Right cardiac atrium (tissue), 5 donors: Measurements from ENCODE around the gene PDIA5. TPM values are rescaled to one million over a fixed set of nuclear protein-coding genes. Genes with fewer than 3 reads are reported as not detected.

ENCODE experiments used
- ATAC-seq, 2 donors: fragments of 200-7000 bp; cut with Tn5 transposase; one replicate each; pipeline versions ENCODE4 v1.8.0 to v1.9.1; 2020; ENCODE audit warnings: moderate library complexity in 2 of 2, mild to moderate bottlenecking in 1 of 2
- DNase-seq, 3 donors: peaks; one replicate each; pipeline ENCODE4 v3.0.0-alpha.2; 2020
- H3K27ac ChIP-seq: one replicate; pipeline ENCODE4 v1.5.1; 2013; ENCODE audit warnings: mild to moderate bottlenecking, low read length, control low read depth, moderate library complexity
- H3K27me3 ChIP-seq: one replicate; pipeline ENCODE4 v1.6.1; 2013; ENCODE audit not compliant: control insufficient read depth, insufficient read depth
- H3K4me1 ChIP-seq: one replicate; pipeline ENCODE4 v1.6.1; 2013; ENCODE audit warnings: low read length; ENCODE audit not compliant: control insufficient read depth, insufficient read depth
- H3K4me3 ChIP-seq: one replicate; pipeline ENCODE4 v1.5.1; 2013; ENCODE audit warnings: low read length, control low read depth
- H3K9me3 ChIP-seq: one replicate; pipeline ENCODE4 v1.6.1; 2013; ENCODE audit warnings: low read length; ENCODE audit not compliant: control insufficient read depth
- WGBS: extraction: QIAGEN DNeasy Blood & Tissue Kit; methylation state at CpG from one replicate; pipeline ENCODE4 v1.1.7; 2013; 5-methylcytosine and 5-hydroxymethylcytosine counted together
- intact Hi-C, 4 donors: fragments of 100-400 bp; cut with DNase I; formaldehyde crosslinking; loops; one replicate each; pipeline versions ENCODE4 v1.11.0 to v1.14.0; 2022 to 2023
- polyA plus RNA-seq: library from polyadenylated mRNA; stranded (reverse); fragments of 200-250 nt; gene quantifications from one replicate; pipeline ENCODE4 v1.2.3, GENCODE V29; 2013
- total RNA-seq, 4 donors: library from RNA; stranded (reverse); fragmentation: NEBNext Ultra II Directional; extraction: Animal tissue kit (Norgen Biotek cat#: 25700); gene quantifications; one replicate each; pipeline ENCODE4 v1.2.1, GENCODE V29; 2021
- donor health status: healthy with polysubstance abuse.
- donor health status: DM: no; HTN: yes; CAD: no.
- donor health status: DM: no; HTN: no; CAD: no.
- donor health status: DM: no; HTN: yes; CAD: no; lungs with severe emphysema.
- donor health status: DM: yes; HTN: yes; CAD: no.

PDIA5 gene
- total and polyA plus RNA-seq, 5 donors, result 8.3 to 11.1 (median 9.7) TPM

DNA sequence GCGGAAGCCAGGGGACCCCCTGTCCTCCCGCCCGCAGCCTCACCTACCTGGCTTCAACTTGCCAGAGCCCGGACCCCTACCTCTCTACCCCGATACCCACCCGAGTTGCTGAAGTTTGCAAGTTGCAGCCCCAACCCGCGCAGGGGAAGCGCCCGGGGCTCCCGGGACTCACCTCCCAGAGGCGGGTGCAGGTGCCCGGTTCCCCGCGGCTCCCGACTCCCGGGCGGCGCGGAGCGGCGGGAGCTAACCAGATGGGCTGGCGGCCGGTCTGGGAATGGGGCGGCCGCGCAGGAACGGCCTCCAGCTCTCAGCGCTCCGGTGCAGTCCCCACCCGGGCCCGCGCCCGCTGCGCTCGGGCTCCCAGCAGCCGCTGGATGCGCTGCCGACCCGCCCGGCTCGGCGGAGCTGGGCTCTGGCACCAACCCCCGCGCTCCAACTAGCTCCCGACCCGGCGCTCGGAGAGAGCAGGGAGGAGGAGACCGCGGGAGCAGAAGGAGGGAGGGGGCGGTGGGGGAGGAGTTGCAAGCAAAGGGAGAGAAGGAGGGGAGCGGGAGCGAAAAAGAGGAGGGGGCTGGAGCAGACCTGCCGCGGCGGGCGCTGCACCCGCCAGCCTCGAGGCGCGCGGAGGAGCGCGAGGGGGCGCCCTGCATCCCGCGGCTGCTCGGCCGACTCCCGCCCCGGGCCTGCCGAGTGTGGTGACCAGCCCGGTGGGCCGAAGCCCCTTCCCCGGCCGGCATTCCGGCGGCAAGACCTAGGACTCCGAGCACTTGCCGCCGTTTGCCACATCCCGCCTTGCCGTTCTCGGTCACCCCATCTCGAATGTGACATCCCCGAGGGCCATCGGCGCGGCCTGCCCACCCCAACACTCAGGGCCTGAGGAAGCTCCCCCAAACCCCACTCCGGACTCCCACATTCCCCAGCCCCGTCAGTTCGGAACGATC, 39.3 kb upstream of the PDIA5 start, which contains the start of gene SEMA5B:
Gene SEMA5B, minus strand, starts transcription at position 472 of the 941 bp plus-strand sequence. CDS start 66,500 bp downstream, outside the sequence.
- under 1% methylated on average over 94 of the region's 94 CpGs for WGBS
- no peak within 1 kb of the TSS for H3K27ac ChIP-seq
- DNase-seq (peak; percentile 36 to 77 (median 70)), ATAC-seq (peak; percentile 69 to 73)
- H3K4me3 ChIP-seq, result peak within 1 kb of the TSS; percentile 74
- intact Hi-C loops, result loop anchor here (2.0 to 5.0 kb wide), 2 partner anchors 85 kb away; no protein-coding TSS in a partner anchor
- H3K4me1 ChIP-seq, result peaks cover 2% of the 10 kb centered on the region
- no peaks in the 10 kb centered on the region for H3K27me3 ChIP-seq
- H3K9me3 ChIP-seq, result no peaks in the 10 kb centered on the region

DNA sequence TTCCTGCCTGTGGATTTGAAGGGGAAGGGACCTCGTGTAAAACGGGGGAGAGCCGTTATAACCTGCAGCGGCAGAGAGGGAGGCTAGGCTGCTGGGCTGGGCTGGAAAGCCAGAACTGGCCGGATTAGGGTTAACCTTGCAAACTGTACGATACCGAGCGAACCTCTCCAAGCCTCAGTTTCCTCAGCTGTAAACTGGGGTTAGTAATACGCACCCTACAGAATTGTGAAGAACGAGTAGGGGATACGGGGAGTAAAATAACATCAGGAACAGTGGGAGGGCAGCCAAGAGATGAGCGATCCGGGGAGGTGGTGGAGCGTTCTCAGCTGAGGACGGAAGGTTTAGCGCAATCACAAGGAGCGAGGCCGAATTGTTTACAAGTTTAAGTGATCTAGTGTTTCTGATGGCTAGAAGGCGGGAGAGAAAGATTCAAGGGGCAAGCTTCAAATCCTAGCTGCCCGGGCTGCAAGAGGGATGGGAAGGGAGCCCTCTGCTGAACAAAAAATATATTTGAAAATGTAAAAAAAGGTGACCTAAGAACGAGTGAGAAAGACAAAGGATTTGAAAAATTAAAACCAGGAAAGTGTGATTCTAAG, 38.5 kb upstream of the PDIA5 start:
- Histone ChIP-seq H3K9me3 (no peaks in the 10 kb centered on the region), H3K4me1 (peaks cover 2% of the 10 kb centered on the region), H3K27ac (no peak overlapping the region), H3K27me3 (no peaks in the 10 kb centered on the region), H3K4me3 (peak overlapping the region; percentile 74)
- DNase-seq (peak in 2 of 3 donors; percentile 27 to 52), ATAC-seq (peak; percentile 44 to 63)
- intact Hi-C loops, result loop anchor here (2.0 to 5.0 kb wide), 2 partner anchors 86 kb away; no protein-coding TSS in a partner anchor
- 2% methylated on average over 21 of the region's 21 CpGs for WGBS

DNA sequence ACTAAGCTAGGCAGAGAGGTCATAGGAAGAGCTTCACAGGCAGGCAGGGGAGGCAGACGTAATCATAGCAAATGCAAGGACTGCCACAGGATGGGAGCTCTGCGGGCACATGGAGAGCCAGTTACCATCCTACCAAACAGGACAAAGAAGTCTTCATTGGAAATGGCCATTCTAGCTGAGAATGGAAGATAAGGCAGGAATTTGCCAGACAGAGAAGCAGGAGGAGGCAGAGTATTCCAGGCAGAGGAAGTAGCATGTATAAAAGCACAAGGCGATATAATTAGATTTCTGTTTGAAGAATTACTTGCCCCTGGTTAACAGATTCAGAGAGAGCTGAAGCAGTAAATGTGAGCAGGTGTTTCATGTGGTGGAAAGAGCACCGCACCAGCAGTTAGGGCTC, 35.8 kb upstream of the PDIA5 start:
- Histone ChIP-seq H3K4me3 (no peak overlapping the region), H3K4me1 (peaks cover 2% of the 10 kb centered on the region), H3K9me3 (no peaks in the 10 kb centered on the region), H3K27ac (no peak overlapping the region), H3K27me3 (no peaks in the 10 kb centered on the region)
- WGBS, result 62% methylated on average over 4 of the region's 4 CpGs
- ATAC-seq (no peak), DNase-seq (no peak)
- intact Hi-C loops, result loop anchor here in 2 of 4 donors (10.0 kb wide), 2 partner anchors 224 to 234 kb away; no protein-coding TSS in a partner anchor

DNA sequence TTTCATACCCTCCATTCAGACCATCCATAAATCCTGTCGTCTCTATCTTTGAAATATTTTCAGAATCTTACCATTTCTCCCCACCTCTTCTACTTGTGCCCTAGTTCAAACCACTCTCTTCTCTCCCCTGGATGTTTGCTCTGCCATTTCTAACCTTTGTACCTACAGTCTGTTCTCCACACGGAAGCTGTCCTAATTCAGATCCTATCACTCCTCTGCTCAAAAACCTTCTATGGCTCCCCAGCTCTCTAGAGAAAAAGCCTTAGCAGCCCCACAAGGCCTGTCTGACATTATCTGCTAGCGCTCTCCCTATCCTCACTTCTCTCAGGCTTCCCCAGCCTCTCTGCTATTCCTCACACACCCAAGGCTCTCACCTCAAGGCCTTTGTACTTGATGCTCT, 34.8 kb upstream of the PDIA5 start:
- intact Hi-C loops, result loop anchor here in 2 of 4 donors (10.0 kb wide), 2 partner anchors 223 to 233 kb away; no protein-coding TSS in a partner anchor
- ATAC-seq, result no peak
- Histone ChIP-seq H3K9me3 (no peaks in the 10 kb centered on the region), H3K27ac (no peak overlapping the region), H3K4me3 (no peak overlapping the region), H3K4me1 (peaks cover 2% of the 10 kb centered on the region), H3K27me3 (no peaks in the 10 kb centered on the region)
- DNase-seq, result no peak
- 88% methylated on average over 3 of the region's 3 CpGs for WGBS

DNA sequence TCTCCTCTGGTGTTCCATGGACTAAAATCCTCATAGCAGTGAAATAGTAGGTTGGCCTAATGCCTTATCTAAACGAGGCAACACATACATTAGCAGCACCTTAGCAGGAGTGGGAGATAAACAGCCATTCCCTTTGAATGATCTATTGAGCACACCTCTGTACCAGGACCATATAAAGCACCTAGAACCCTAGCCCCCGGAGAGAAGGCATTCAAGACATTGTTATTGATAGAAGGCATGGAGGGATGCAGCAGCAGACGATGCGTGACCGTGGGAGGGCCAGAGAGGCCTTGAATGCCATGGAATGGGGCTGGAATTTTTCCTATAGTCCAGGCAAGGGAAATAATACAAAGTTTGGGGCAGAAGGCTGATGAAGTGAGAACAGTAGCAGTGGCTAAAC, 32.7 kb upstream of the PDIA5 start:
- intact Hi-C loops, result loop anchor here in 2 of 4 donors (10.0 kb wide), 2 partner anchors 221 to 231 kb away; no protein-coding TSS in a partner anchor
- Histone ChIP-seq H3K27ac (no peak overlapping the region), H3K4me3 (no peak overlapping the region), H3K27me3 (no peaks in the 10 kb centered on the region), H3K4me1 (no peaks in the 10 kb centered on the region), H3K9me3 (no peaks in the 10 kb centered on the region)
- no peak for DNase-seq
- ATAC-seq, result no peak
- WGBS, result 86% methylated on average over 5 of the region's 5 CpGs

DNA sequence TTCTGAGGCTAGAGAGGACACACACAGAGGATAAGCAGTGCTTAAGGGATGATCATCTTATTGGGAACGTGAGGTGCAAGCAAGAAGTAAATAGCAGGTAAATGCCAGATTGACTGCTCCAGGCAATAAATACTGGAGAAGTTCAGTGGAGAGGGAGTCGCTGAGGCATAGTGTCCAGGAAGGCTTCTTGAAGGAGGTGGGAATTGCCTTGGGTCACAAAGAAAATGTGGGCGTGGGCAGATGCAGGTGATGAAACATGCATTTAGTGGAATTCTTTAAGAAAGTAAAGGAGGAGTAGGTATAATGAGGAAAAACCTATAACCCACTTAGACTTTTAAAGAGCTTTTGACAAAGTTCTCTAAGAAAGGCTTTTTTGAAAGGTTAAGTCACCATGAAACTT, 31.8 kb upstream of the PDIA5 start:
- intact Hi-C loops, result loop anchor here in 2 of 4 donors (10.0 kb wide), 2 partner anchors 220 to 230 kb away; no protein-coding TSS in a partner anchor
- no peak for DNase-seq
- no peaks in the 10 kb centered on the region for H3K4me1 ChIP-seq
- no peaks in the 10 kb centered on the region for H3K27me3 ChIP-seq
- H3K27ac ChIP-seq, result no peak overlapping the region
- ATAC-seq, result no peak
- H3K4me3 ChIP-seq, result no peak overlapping the region
- WGBS, result 93% methylated on average over 3 of the region's 3 CpGs
- H3K9me3 ChIP-seq, result no peaks in the 10 kb centered on the region

DNA sequence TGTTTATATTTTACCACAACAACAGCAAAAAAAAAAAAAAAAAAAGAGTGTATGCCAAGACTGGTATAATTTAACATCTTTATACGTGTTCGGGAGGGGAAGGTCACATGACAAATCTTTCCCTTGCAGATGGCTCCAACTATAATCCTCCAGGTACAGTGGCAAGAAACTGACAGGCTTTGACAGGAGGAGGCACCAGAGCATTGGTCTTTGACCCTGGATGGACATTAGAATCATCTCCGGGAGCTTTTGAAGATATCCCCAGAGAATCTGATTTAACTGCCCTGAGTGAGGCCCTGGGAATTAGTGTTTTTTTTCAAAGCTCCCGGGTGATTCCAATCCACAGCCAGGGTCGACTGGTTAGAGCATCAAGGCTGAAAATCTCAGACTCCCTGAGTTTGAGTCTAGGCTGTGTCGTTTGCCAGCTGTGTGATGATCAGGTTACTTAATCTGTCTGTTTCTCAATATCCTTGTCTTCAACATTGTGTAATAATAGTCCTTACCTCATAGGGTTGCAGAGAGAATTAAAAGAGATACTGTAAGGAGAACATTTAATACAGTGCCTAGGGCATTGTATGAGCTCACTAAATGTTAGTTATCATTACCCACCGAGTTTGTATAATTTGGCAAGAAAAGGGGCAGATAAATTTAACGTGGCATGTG, 30.3 kb upstream of the PDIA5 start:
- no peak overlapping the region for H3K4me3 ChIP-seq
- intact Hi-C loops, result loop anchor here in 2 of 4 donors (10.0 kb wide), 2 partner anchors 218 to 228 kb away; no protein-coding TSS in a partner anchor
- no peaks in the 10 kb centered on the region for H3K9me3 ChIP-seq
- WGBS, result 50% methylated on average over 8 of the region's 8 CpGs
- no peak overlapping the region for H3K27ac ChIP-seq
- ATAC-seq (peak; percentile 66 to 77), DNase-seq (no peak)
- H3K4me1 ChIP-seq, result no peaks in the 10 kb centered on the region
- H3K27me3 ChIP-seq, result no peaks in the 10 kb centered on the region

DNA sequence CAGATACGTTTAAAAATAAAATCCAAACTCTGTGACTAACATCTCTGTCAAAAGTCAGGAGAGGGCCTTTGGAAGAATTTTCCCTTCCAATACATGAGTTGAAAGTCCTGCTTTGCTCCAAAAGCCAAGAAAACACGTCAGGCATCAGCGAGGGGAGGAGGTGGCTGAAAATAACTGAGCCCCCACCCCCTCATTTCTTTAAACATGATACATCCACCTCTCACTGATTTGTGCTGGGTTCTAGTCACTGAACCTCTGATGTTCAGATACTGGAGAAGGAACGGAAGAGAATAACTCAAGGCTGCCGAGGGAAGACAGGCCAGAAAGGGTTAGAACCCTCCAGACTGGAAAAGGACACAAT, 29.8 kb upstream of the PDIA5 start:
- ATAC-seq (no peak), DNase-seq (no peak)
- intact Hi-C loops, result loop anchor here in 2 of 4 donors (10.0 kb wide), 2 partner anchors 218 to 228 kb away; no protein-coding TSS in a partner anchor
- no peaks in the 10 kb centered on the region for H3K4me1 ChIP-seq
- no peaks in the 10 kb centered on the region for H3K9me3 ChIP-seq
- H3K27ac ChIP-seq, result no peak overlapping the region
- no peak overlapping the region for H3K4me3 ChIP-seq
- H3K27me3 ChIP-seq, result no peaks in the 10 kb centered on the region
- 57% methylated on average over 5 of the region's 5 CpGs for WGBS

DNA sequence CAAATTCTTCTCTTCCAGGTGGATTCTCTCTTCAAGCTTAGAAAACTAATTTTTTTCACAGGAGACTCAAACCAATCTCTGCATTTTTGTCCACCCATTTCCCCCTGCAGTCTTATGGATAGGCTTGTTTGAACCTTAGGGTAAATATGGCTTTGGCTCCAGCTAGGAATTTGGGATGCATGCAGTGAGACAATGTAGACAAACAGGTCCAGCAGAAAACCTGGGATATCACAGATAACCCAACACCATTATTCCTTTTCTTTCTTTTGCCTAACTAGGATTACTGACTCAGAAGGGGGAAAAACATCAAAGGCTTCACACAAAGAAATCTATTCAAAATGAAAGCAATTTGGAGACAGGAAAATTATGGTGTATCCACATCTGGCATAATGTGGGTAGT, 28.1 kb upstream of the PDIA5 start:
- Histone ChIP-seq H3K4me1 (no peaks in the 10 kb centered on the region), H3K9me3 (no peaks in the 10 kb centered on the region), H3K27ac (no peak overlapping the region), H3K27me3 (no peaks in the 10 kb centered on the region), H3K4me3 (no peak overlapping the region)
- intact Hi-C loops, result loop anchor here in 2 of 4 donors (10.0 kb wide), 2 partner anchors 216 to 226 kb away; no protein-coding TSS in a partner anchor
- ATAC-seq (no peak), DNase-seq (no peak)

DNA sequence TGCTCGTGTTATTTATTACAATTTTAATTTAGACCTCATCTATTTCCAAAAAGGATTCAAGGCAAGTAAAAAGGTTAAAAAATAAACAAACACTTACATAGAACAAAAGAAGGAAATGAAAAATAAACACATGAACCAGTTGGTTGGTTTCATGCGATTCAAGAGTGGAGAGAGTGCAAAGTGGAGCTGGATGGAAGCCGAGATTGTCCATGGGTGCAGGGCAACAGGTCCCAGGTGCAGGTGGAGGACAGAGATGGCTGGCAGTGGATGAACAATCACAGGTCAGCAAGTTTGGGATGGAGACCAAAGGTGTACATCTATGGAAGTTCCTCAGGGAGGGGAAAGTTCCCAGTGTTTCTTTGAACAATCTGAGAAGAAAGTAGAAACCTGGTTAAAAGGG, 27.6 kb upstream of the PDIA5 start:
- ATAC-seq (no peak), DNase-seq (no peak)
- intact Hi-C loops, result loop anchor here in 2 of 4 donors (10.0 kb wide), 2 partner anchors 216 to 226 kb away; no protein-coding TSS in a partner anchor
- no peaks in the 10 kb centered on the region for H3K4me1 ChIP-seq
- H3K27me3 ChIP-seq, result no peaks in the 10 kb centered on the region
- WGBS, result 78% methylated on average over 3 of the region's 3 CpGs
- no peak overlapping the region for H3K27ac ChIP-seq
- H3K4me3 ChIP-seq, result no peak overlapping the region
- no peaks in the 10 kb centered on the region for H3K9me3 ChIP-seq
